HEK293T (cell line): ENCODE measurements around the gene SH2D3C.

Experiments used
- ARNT ChIP-seq: fragments of 450-650 bp; IDR thresholded peaks from 2 replicates; pipeline ENCODE4 v1.6.1; 2017; ENCODE audit warnings: mild to moderate bottlenecking
- BHLHE40 ChIP-seq: fragments of 450-650 bp; IDR thresholded peaks from 2 replicates; pipeline ENCODE4 v1.6.1; 2016; ENCODE audit warnings: mild to moderate bottlenecking, moderate library complexity, borderline replicate concordance
- CTBP1 ChIP-seq: fragments of 450-650 bp; IDR thresholded peaks from 2 replicates; pipeline ENCODE4 v1.6.1; 2016; ENCODE audit warnings: borderline replicate concordance
- ELF4 ChIP-seq: fragments of 450-650 bp; IDR thresholded peaks from 2 replicates; pipeline ENCODE4 v1.6.1; 2017; ENCODE audit warnings: antibody characterized with exemption
- FOXA1 ChIP-seq: fragments of 450-650 bp; IDR thresholded peaks from 2 replicates; pipeline ENCODE4 v1.6.1; 2016; ENCODE audit warnings: mild to moderate bottlenecking
- FOXK2 ChIP-seq: fragments of 450-650 bp; IDR thresholded peaks from 2 replicates; pipeline ENCODE4 v1.6.1; 2016; ENCODE audit warnings: mild to moderate bottlenecking
- FOXM1 ChIP-seq: fragments of 450-650 bp; IDR thresholded peaks from 2 replicates; pipeline ENCODE4 v1.6.1; 2017; ENCODE audit warnings: mild to moderate bottlenecking, borderline replicate concordance
- LEF1 ChIP-seq: fragments of 450-650 bp; IDR thresholded peaks from 2 replicates; pipeline ENCODE4 v1.6.1; 2017; ENCODE audit warnings: mild to moderate bottlenecking, borderline replicate concordance
- NFRKB ChIP-seq: fragments of 450-650 bp; IDR thresholded peaks from 2 replicates; pipeline ENCODE4 v1.6.1; 2016; ENCODE audit warnings: mild to moderate bottlenecking, moderate library complexity
- SP1 ChIP-seq: fragments of 450-650 bp; IDR thresholded peaks from 2 replicates; pipeline ENCODE4 v1.6.1; 2017
- SUZ12 ChIP-seq: fragments of 450-650 bp; IDR thresholded peaks from 2 replicates; pipeline ENCODE4 v1.6.1; 2016; ENCODE audit warnings: mild to moderate bottlenecking
- TARDBP ChIP-seq: fragments of 450-650 bp; IDR thresholded peaks from 2 replicates; pipeline ENCODE4 v1.6.1; 2016
- ZNF384 ChIP-seq: fragments of 450-650 bp; IDR thresholded peaks from 2 replicates; pipeline ENCODE4 v1.6.1; 2016

- TF ChIP-seq SP1 (no peak), ARNT (no peak), ZNF384 (no peak), FOXM1 (no peak), TARDBP (no peak), CTBP1 (no peak), NFRKB (no peak), FOXA1 (no peak), ELF4 (no peak), BHLHE40 (no peak), LEF1 (no peak), FOXK2 (no peak), SUZ12 (no peak)
Observed at GRCh38 chr9:127814619-127815511, 36.4 kb upstream of the SH2D3C start.
